Dedifferentiated amniotic fluid mesenchymal stem cell (primary cell): ENCODE data around the gene SLAIN2.

Experiments
- DNase-seq: peaks from one replicate; pipeline ENCODE4 v3.0.0-alpha.2; 2016; ENCODE audit errors: extremely low spot score

SLAIN2 gene

DNA sequence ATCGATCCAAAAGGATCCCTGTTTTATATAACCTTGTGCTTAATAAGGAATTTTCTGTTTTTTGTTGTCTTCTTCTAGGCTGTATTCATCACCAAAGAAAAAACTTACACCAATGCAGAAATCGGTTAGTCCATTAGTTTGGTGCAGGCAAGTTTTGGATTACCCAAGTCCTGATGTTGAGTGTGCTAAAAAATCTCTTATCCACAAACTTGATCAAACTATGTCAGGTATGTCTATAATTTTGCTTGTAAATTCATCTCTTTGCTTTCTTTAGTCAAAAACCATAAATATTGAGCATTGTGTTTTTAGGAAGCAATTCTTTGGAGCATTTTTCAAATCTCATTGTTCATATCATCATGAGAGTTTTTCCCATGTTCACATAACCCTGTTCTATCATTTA lies 28.4 kb downstream of the SLAIN2 start:
- DNase-seq = no peak

DNA sequence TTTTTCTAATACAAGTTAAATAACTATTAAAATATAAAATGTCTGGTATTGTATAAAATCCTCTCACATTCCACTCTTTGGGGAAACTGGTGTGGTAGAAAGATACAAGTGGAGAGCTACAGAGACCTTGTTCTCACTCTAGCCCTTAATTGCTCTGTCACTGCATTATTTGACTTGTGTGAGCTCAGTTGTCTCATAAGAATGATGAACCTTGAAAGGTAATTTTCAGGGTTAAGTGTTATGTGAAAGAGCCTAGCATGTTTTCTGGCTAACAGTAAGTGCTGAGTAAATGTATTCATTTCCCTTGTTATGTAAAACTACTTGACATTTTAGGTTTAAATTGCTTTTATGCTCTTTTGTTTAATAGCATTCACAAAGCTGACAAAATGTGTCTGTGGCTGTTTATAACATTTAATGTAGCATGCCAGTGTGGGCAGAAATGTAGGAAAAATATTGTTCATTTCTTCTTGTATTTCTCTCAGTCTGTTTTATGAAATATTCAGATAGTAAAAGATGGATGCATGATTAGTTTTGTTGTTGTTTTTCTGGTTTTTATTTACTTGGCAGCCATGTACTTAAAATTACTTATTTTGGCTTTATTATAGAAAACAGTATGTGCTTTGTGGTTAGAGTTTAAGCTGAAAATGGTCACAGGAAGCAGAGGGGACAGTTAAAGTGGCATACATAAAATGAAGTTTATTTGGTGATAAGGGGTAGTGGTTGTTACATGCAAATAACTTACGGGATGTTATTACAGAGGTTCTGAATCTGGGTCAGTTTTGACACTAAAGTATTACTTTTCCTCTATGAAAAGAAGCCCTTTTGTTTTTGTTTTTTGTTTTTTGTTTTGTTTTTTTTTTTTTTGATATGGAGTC lies 29.2 kb downstream of the SLAIN2 start:
- DNase-seq = no peak

DNA sequence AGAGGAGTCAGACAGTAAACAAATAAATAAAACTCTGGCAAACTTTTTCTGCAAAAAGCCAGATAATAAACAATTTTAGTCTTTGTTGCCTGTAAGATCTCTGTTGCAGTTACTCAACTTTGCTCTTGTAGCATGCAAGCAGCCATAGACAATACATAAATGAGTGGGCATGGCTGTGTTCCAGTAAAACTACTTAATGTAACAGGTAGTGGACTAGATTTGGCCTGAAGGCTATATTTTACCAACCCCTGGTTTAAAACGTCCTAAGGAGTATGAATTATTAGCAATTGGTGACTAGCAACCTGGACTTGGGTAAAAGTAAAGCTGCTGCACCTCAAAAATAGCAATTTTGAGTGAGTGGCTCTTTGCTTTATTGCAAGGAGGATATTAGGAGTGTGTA lies 30.9 kb downstream of the SLAIN2 start:
- no peak for DNase-seq

DNA sequence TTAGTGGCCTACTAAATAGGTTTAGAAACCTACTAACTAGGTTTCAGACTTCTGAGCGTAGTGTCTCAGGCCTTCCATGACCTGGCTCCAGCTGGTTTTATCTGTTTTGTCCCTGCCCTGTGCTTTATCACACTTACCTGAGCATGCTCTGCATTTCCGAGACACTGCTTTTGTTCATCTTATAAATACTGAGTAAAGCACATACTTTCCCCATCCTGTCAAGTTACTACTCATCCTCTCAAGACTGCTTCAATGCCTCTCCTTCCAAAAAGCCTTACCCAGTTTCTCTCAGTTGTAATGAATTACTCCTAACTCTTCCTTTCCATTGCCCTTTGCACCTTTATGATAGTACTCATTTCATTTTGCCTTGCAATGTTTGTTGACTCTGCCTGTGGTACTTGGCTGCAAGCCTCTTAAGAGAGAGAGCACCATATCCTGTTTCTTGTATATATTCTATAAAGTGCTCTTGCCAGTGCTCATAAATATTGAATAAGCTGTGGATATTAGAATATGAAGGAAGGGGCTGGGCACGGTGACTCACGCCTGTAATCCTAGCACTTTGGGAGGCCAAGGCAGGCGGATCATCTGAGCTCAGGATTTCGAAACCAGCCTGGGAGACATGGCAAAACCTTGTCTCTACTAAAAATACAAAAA lies 34.4 kb downstream of the SLAIN2 start:
- DNase-seq = peak; percentile 74

DNA sequence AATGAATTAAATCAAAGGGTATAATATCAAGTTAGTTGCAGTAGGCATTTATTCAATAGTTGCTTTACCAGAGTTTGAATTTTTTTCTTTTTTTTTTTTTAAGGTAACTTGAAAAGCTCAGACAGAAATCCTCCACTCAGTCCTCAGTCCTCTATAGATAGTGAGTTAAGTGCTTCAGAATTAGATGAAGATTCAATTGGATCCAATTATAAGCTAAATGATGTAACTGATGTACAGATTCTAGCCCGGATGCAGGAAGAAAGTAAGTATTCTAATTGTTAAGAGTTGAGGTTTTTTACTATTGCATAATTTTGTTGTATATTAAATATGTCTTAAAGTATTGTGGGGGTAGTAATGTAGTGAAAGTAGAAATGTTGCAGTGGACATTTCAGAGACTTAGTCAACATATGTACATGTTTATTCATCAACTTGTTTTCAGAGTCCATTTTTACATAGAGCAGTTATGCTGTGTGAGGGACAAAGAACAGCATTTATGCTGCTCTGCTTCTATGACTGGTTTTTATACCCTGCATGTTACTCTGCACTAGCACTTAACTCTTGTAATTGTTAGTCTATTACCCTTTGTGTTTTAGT lies 38.4 kb downstream of the SLAIN2 start:
- DNase-seq = no peak

DNA sequence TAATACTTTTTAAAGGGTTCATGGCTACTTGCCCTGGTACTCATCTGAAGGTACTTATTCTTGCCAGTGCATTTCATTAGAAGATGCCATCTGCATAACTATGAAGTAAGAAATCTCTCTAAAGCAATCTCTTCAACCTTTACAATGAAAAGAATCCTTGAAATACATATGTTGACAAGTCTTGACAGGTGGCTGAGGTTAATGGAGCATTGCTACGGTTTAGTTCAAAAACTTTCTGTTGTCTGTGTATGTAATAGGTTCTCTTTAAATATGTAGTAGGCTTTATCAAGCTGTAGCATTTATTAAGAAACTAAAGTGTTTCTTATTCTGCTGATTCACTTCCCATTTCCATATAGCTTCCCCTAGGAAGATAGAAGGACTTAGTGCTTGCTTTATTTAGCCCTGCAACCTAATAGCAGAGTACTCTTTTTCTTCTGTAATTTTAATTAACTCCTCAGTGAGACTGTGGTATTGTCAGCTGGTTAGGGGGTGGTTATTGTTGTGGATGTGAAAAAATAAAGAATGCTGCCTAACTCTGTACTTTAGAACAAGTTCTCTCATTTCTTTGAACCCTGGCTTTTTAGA lies 39.3 kb downstream of the SLAIN2 start:
- no peak for DNase-seq

DNA sequence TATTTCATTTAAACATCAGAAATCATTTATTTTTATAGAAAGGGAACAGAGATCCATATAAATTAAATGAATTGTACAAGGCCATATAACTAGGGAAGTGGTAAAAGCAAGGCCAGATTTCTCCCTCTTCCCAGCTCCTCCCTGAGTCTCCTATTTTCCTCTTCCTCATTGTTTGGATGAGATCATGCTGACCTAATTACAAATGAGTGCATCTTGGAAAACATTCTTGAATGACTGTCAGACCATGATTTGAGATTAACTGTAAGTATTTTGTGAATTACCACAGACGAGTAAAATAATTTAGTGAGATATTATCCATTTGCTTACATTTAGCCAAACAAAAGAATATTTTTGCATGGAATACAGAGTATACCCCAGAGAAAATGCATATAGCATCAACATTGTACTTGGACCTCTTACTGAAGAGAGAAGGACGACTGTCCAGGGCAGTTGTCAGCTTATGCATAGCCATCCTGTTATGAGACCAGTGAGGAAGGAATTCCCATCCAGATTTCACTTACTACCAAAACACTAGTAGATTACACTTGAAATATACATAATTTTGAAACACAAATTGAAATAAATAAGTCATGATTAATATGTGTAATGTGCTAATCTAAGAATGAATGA lies 47.3 kb downstream of the SLAIN2 start:
- DNase-seq = peak; percentile 76

DNA sequence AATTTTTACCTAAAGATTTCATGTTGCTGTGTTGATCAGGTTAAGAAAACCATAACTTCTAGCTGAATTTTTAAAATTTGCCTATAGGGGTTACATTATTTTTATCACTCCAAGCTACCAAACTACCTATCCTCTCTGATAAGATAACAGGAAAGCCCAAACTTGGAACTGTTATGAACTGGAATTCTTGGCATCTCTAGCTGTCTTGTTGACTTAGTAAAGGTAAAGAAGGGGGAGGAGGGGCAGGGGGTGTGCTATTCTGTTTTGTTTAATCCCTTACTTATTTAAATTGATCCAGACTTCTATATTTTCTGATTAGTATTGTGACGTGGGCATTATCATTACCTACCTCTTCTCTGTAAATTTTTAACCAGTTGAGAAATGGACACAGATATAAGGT lies 54.7 kb downstream of the SLAIN2 start:
- no peak for DNase-seq

DNA sequence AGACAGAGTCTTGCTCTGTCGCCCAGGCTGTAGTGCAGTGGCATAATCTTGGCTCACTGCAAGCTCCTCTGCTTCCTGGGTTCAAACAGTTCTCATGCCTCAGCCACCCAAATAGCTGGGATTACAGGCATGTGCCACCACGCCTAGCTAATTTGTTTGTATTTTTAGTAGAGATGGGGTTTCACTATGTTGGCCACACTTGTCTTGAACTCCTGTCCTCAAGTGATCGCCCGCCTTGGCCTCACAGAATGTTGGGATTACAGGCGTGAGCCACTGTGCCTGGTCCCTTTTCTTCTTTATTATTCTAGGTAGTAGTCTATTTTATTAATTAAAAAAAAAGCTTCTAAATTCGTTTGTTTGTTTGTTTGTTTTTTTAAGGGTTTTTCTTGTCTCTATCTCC lies 59.1 kb downstream of the SLAIN2 start:
- no peak for DNase-seq

DNA sequence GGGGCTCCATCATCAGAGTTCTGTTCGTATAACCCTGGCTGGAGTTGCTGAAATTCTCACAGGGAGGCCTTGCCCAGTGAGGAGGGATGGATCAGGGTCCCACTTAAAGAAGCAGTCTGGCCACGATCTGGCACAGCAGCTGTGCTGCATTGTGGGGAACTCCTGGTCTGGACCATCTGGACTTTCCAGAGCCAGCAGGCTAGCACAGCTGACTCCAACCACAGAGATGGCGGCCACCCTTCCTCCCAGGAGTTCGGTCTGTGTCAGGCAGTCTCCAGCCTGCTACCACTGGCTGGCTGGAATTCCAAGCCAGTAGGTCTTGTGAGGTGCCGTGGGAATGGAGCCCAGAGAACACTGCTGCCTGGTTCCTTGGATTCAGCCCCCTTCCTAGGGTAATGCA lies 62.0 kb downstream of the SLAIN2 start:
- DNase-seq = no peak

DNA sequence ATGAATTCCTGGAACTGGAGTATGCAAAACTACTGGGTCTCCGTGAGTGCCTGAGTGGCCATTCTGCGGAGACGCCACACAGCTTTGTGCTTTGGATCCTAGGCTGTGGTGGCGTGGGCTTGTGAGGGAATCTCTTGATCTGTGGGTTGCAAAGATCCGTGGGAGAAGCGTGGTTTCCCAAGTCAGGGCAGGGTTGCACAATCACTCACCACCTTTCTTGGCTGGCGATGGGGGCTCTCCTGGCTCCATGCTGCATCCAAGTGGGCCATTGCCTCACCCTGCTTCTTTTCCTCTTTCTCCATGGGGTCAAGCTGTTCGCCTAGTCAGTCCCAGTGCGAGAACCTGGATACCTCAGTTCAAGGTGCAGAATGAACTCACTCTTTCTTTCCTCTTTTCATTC lies 62.5 kb downstream of the SLAIN2 start:
- no peak for DNase-seq

DNA sequence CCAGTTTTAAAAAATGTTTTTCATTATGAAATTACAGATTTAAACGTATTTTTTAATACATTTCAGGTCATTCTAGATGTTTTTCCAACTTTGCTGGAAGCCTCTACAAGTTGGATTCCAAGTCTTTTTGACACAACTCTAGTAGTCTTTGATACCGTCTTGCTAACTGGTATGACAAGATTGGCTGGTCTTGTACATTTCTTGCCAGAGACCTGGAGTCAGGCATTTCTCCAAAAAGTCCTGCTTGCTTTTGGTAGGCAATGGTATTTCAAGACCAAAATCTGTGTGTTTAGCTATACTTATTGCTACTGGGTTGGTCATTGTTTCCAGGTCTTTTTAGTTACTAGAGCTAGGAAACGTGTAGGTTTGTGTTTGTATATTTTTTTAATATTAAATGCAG lies 64.6 kb downstream of the SLAIN2 start:
- no peak for DNase-seq

DNA sequence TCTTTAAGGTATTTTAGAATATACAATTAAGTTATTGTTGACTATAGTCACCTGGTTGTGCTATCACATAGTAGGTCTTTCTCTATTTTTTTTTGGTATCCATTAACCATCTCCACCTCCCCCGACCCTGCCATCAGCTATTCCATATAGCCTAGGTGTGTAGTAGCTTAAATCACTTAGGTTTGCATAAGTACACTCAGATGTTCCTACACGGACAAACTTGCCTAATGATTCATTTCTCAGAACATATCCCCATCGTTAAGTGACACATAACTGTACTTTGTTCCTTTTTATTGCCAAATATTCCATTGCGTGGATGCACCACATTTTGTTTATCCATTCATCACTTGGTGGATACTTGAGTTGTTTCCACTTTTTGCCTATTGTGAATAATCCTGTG lies 67.9 kb downstream of the SLAIN2 start:
- no peak for DNase-seq

DNA sequence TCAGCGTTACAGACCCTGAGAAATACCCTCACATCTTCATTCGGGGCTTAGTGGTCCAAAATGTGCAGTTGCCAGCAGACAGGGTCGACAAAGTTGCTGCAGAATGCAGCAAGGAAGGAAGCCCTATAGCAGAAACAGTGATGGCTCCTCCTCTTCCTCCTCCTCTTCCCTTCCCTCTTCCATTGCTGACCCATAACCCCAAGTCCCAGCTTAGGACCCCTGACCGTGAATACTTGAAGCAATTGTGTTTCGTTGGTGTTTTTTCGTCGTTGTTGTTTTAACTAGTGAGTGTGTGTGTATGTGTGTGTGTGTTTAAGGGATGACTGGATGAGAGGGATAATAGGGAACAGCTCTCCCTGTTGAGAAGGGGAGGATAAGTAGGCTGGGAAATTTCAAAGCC lies 69.5 kb downstream of the SLAIN2 start:
- no peak for DNase-seq

DNA sequence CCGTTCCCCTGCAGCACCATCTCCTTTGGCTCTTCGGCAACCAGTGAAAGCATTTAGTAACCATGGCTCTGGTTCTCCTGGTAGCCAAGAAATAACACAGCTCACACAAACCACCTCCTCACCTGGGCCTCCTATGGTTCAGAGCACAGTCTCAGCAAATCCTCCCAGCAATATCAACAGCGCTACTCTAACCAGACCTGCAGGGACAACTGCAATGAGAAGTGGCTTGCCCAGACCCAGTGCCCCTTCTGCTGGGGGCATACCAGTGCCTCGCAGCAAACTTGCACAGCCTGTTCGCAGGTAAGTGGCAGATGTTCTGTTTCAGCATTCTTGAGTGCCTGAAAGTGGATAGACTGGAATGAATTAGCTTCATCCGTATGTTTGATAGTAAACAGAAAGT lies 78.8 kb downstream of the SLAIN2 start:
- no peak for DNase-seq

DNA sequence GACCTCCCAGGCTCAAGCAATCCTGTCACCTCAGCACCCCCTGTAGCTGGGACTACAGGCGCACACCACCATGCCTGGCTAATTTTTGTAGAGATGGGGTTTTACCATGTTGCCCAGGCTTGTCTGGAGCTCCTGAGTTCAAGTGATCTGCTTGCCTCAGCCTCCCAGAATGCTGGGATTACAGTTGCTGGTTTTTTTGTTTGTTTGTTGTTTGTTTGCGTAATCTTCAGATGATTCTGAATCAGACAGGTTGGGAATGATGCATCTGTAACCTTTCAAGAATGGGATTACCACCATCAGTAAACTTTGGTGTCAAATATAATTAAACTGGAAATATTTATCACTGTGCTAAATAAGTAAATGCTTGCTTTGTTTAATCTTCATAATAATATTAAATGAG lies 79.8 kb downstream of the SLAIN2 start:
- no peak for DNase-seq

DNA sequence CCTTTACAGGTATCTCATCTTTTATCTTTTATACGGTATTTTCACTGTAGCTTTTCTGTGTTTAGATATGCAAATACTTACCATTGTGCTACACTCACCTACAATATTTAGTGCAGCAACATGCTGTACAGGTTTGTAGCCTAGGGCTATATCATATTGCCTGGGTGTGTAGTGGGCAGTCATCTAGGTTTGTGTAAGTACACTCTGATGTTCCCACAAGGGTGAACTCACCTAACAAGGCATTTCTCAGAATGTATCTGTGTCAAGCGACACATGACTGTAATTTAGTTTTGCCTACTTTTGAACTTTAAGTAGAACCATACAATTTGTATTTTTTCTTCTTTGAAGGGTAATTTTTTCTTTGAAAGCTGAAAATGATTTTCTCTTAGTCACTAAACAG lies 87.6 kb downstream of the SLAIN2 start:
- no peak for DNase-seq

DNA sequence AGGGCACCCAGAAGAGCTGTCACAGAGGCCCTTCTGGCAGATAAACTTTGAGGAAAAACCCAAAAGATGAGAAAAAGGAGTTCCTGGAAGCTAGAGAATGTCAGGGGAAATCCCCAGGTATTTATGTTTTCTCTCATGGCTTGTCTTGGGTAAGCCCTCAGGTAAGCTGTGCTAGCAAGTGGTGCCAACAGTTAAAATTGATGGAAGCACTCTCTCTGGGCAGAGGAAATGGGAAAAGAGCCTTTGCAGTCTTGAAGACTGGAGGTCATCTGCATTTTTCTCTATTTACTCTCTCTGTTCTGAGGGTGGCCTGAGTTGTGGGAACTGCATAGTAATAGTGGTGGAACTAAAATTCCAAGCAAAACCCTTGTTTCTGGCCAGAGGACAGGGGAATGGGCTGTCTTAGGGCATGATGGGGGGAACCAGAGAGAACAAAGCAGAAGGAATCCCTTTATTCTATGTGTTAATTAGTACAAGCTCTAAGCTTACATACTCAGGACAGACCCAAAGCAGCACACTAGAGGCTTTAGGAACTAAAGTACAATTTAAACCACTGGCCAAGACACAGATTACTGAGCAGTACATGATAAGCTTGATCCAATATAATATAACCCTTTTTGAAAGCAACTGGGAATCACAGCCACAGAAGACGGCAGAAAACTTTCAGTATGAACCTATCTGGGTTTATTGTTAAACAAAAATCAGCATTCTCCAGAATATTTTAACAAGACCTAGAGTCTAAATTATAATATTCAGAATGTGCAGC lies 88.6 kb downstream of the SLAIN2 start:
- no peak for DNase-seq

DNA sequence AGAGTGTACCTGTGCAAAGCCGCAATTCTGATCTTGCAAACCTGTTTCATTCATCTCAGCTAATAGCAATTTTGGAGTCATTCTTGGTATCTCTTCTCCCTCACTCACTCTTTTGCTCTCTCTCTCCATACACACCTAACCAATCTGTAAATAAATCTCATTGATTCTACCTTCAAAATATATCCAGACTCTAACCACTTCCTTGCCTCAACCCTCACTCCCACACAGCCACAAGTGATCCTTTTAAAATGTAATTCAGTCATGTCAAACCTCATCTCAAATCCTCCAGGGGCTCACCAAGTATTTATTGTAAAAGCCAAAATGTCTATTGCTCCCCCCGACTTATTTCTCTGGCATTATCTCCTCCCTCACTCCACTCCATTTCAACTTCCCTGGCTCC lies 90.1 kb downstream of the SLAIN2 start:
- no peak for DNase-seq

DNA sequence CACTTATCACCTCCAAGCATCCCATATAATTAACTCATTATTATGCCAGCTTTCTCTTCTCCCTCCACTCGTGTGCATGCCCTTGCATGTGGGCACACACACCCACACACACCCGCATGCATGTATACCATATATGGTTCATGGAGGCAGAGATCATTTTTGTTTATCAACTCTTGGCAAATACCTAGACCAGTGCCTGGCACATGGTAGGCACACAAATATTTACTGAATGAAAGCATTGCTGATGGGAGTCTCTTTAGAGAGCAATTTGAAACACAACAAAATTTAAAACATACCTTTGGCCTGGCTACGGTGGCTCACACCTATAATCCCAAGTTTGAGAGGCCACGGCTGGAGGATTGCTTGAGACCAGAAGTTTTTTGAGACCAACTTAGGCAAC lies 90.7 kb downstream of the SLAIN2 start:
- no peak for DNase-seq

DNA sequence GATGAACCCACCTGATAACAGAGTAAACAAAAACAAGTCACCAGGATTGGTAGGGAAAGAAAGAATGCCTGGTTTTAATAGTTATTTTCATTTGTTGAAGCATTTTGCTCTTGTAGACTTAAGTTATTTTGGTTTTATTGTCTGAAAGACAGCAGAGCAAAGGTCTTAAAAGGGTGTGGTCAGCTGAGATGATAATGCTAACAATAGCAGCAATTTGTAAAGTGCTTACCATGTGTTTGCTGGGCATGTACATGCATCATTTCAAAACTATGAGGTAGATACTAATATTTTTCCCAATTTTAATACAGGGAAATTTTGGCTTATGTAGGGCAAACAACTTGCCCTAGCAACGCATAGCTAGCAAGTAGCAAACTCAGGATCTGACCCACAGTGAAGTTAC lies 95.0 kb downstream of the SLAIN2 start:
- no peak for DNase-seq

DNA sequence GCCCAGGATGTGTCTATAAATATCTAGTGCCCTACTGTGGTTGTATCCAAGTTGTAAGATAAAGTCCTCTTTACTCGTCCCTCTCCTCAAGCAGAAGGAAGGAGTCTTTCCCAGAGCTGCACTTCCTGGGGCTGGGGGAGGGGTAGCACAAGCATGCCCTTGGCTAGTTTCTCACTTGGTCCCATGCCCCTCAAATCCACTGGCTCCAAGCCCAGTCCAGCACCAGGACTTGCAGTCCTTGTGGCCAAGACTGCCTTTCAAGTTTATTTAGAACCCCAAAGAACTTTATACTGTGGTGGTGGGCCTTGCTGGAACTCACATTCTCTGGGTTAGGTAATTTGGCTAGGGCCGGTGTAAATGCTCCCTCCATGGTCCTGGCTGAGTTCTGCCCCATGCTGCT lies 98.7 kb downstream of the SLAIN2 start:
- no peak for DNase-seq
